Lower lobe of right lung (tissue), 2 donors: ENCODE measurements around the gene POLR2E. TPM values are rescaled to one million over a fixed set of nuclear protein-coding genes. Genes with fewer than 3 reads are reported as not detected.
"Not testable (repeated sequence)": the region's sequence is repeated elsewhere in the genome, so short reads cannot be mapped to it uniquely, and the experiment has no call there.

Experiments used
- ATAC-seq, 2 donors: fragments of 200-7000 bp; cut with Tn5 transposase; one replicate each; pipeline ENCODE4 v1.9.1; 2020 to 2022; ENCODE audit warnings: mild to moderate bottlenecking in 2 of 2, moderate library complexity in 2 of 2
- DNase-seq: peaks from one replicate; pipeline ENCODE4 v3.0.0-alpha.2; 2020
- H3K27ac ChIP-seq: fragments of 200-600 bp; one replicate; pipeline ENCODE4 v1.8.0; 2022
- H3K27me3 ChIP-seq: fragments of 200-600 bp; one replicate; pipeline ENCODE4 v1.8.0; 2022; ENCODE audit warnings: low read depth
- H3K36me3 ChIP-seq: fragments of 200-600 bp; one replicate; pipeline ENCODE4 v1.8.0; 2022; ENCODE audit warnings: mild to moderate bottlenecking
- H3K4me1 ChIP-seq: fragments of 200-600 bp; one replicate; pipeline ENCODE4 v1.8.0; 2022
- H3K4me3 ChIP-seq: fragments of 200-600 bp; one replicate; pipeline ENCODE4 v1.8.0; 2022; ENCODE audit warnings: mild to moderate bottlenecking
- H3K9me3 ChIP-seq: fragments of 200-600 bp; one replicate; pipeline ENCODE4 v1.8.0; 2022
- intact Hi-C: fragments of 100-400 bp; cut with DNase I; formaldehyde crosslinking; loops from one replicate; pipeline ENCODE4 v1.11.0; 2022
- total RNA-seq: library from RNA; stranded (reverse); fragmentation: NEBNext Ultra II Directional; extraction: Animal tissue kit (Norgen Biotek cat#: 25700); gene quantifications from one replicate; pipeline ENCODE4 v1.2.1, GENCODE V29; 2021
- TF ChIP-seq, protein P1 (sequence below): fragments of 200-600 bp; IDR thresholded peaks from one replicate; pipeline ENCODE4 v1.8.0; 2022; ENCODE audit warnings: antibody characterized with exemption, mild to moderate bottlenecking
- donor health status: DM: no; HTN: yes; CAD: no; lungs with severe emphysema.

POLR2E gene
- total RNA-seq, 1 donor from 2014 or later: 158 TPM

GRCh38 chr19:1129535-1129934 lies 34.4 kb upstream of the POLR2E start:
- ATAC-seq: no peak
- Histone ChIP-seq H3K27ac (no peak overlapping the region), H3K9me3 (no peaks in the 10 kb centered on the region), H3K4me1 (peaks cover 77% of the 10 kb centered on the region), H3K36me3 (peaks cover 42% of the 10 kb centered on the region), H3K4me3 (peak overlapping the region; percentile 85), H3K27me3 (no peaks in the 10 kb centered on the region)
- intact Hi-C loops: no loop called here
- no peak for DNase-seq
- TF ChIP-seq, protein P1, sequence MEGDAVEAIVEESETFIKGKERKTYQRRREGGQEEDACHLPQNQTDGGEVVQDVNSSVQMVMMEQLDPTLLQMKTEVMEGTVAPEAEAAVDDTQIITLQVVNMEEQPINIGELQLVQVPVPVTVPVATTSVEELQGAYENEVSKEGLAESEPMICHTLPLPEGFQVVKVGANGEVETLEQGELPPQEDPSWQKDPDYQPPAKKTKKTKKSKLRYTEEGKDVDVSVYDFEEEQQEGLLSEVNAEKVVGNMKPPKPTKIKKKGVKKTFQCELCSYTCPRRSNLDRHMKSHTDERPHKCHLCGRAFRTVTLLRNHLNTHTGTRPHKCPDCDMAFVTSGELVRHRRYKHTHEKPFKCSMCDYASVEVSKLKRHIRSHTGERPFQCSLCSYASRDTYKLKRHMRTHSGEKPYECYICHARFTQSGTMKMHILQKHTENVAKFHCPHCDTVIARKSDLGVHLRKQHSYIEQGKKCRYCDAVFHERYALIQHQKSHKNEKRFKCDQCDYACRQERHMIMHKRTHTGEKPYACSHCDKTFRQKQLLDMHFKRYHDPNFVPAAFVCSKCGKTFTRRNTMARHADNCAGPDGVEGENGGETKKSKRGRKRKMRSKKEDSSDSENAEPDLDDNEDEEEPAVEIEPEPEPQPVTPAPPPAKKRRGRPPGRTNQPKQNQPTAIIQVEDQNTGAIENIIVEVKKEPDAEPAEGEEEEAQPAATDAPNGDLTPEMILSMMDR: no peak

GRCh38 chr19:1129084-1129483 lies 33.9 kb upstream of the POLR2E start:
- H3K4me3 ChIP-seq, intact Hi-C loops, H3K27ac ChIP-seq, H3K9me3 ChIP-seq, ATAC-seq, H3K27me3 ChIP-seq, DNase-seq: not testable (repeated sequence)
- Histone ChIP-seq H3K4me1 (peaks cover 72% of the 10 kb centered on the region), H3K36me3 (peaks cover 47% of the 10 kb centered on the region)

GRCh38 chr19:1128106-1128505 lies 32.9 kb upstream of the POLR2E start:
- Histone ChIP-seq H3K4me1 (peaks cover 62% of the 10 kb centered on the region), H3K9me3 (no peaks in the 10 kb centered on the region), H3K4me3 (no peak overlapping the region), H3K27ac (no peak overlapping the region), H3K27me3 (no peaks in the 10 kb centered on the region), H3K36me3 (peaks cover 57% of the 10 kb centered on the region)
- no peak for ATAC-seq
- intact Hi-C loops: no loop called here
- TF ChIP-seq, protein P1: no peak
- no peak for DNase-seq

- H3K4me3 ChIP-seq: no peak overlapping the region
- peaks cover 53% of the 10 kb centered on the region for H3K4me1 ChIP-seq
- TF ChIP-seq, protein P1: no peak
- peak; percentile 34 for DNase-seq
- H3K9me3 ChIP-seq: no peaks in the 10 kb centered on the region
- peaks cover 66% of the 10 kb centered on the region for H3K36me3 ChIP-seq
- ATAC-seq: no peak
- H3K27ac ChIP-seq: peak overlapping the region; percentile 18
- intact Hi-C loops: no loop called here
- no peaks in the 10 kb centered on the region for H3K27me3 ChIP-seq
These were observed 32.0 kb upstream of the POLR2E start for GRCh38 chr19:1126984-1127760.

- H3K4me3 ChIP-seq: no peak overlapping the region
- peaks cover 44% of the 10 kb centered on the region for H3K4me1 ChIP-seq
- H3K27ac ChIP-seq: peak overlapping the region; percentile 18
- H3K36me3 ChIP-seq: peaks cover 79% of the 10 kb centered on the region
- TF ChIP-seq, protein P1: no peak
- H3K27me3 ChIP-seq: no peaks in the 10 kb centered on the region
- ATAC-seq: no peak
- DNase-seq: peak; percentile 44
- H3K9me3 ChIP-seq: no peaks in the 10 kb centered on the region
- intact Hi-C loops: no loop called here
These were observed 30.7 kb upstream of the POLR2E start for GRCh38 chr19:1125601-1126467.
